Measurements from ENCODE around the gene PRR13. TPM values are rescaled to one million over a fixed set of nuclear protein-coding genes. Genes with fewer than 3 reads are reported as not detected.

The PRR13 gene
- total and polyA plus RNA-seq, 4 donors = 59.0 to 336 (median 168) TPM

DNA sequence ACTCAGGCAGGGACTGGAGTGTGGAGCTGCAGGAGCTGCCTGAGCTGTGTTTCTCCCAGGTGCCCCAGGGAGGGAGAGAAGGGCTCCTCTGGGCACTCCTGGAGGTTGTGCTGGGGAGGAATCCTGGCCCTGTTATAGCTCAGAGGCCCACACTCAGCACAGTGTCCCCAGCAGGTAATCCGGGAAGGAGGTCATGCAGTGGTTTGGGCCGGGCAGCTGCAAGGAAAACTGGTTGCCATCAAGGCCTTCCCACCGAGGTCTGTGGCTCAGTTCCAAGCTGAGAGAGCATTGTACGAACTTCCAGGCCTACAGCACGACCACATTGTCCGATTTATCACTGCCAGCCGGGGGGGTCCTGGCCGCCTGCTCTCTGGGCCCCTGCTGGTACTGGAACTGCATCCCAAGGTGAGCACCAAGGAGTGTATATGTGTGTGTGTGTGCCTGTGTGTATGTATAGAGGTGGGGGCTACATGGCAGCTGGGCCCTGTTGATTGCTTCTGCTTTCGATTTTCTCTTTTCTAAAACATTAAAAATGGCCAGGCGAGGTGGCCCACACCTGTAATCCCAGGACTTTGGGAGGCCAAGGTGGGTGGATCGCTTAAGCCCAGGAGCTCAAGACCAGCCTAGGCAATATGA, 15.9 kb upstream of the PRR13 start:
- ATAC-seq (ENCODE audit: insufficient read depth, low FRiP score) = no peak
- Histone ChIP-seq H3K4me3 (no peak overlapping the region), H3K36me3 (ENCODE audit: control insufficient read depth in 4 of 4, insufficient read depth in 4 of 4, low read length in 4 of 4) (no peaks in the 10 kb centered on the region), H3K27me3 (ENCODE audit: control insufficient read depth in 3 of 3, insufficient read depth in 3 of 3, low read length in 2 of 3) (no peaks in the 10 kb centered on the region), H3K4me1 (ENCODE audit: control insufficient read depth in 5 of 5, insufficient read depth in 5 of 5, low read length in 5 of 5) (peaks cover 0 to 6% (median 0%) of the 10 kb centered on the region in 5 donors), H3K27ac (ENCODE audit: low read depth in 1 of 2, low read length in 1 of 2) (no peak overlapping the region), H3K9me3 (ENCODE audit: control insufficient read depth in 4 of 4, insufficient read depth in 3 of 4, low read length in 3 of 4) (peaks cover 0 to 2% (median 0%) of the 10 kb centered on the region in 4 donors), H3K9ac (ENCODE audit: insufficient read depth in 1 of 2, low read length in 2 of 2) (no peak overlapping the region)
- no peak for DNase-seq
- WGBS, 2 donors = 80 to 83% methylated on average over 11 of the region's 11 CpGs
- TF ChIP-seq, protein P1, sequence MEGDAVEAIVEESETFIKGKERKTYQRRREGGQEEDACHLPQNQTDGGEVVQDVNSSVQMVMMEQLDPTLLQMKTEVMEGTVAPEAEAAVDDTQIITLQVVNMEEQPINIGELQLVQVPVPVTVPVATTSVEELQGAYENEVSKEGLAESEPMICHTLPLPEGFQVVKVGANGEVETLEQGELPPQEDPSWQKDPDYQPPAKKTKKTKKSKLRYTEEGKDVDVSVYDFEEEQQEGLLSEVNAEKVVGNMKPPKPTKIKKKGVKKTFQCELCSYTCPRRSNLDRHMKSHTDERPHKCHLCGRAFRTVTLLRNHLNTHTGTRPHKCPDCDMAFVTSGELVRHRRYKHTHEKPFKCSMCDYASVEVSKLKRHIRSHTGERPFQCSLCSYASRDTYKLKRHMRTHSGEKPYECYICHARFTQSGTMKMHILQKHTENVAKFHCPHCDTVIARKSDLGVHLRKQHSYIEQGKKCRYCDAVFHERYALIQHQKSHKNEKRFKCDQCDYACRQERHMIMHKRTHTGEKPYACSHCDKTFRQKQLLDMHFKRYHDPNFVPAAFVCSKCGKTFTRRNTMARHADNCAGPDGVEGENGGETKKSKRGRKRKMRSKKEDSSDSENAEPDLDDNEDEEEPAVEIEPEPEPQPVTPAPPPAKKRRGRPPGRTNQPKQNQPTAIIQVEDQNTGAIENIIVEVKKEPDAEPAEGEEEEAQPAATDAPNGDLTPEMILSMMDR (IDR thresholded peaks at IDR 0.05; ENCODE audit: control extremely low read depth, extremely low read depth) = no peak

DNA sequence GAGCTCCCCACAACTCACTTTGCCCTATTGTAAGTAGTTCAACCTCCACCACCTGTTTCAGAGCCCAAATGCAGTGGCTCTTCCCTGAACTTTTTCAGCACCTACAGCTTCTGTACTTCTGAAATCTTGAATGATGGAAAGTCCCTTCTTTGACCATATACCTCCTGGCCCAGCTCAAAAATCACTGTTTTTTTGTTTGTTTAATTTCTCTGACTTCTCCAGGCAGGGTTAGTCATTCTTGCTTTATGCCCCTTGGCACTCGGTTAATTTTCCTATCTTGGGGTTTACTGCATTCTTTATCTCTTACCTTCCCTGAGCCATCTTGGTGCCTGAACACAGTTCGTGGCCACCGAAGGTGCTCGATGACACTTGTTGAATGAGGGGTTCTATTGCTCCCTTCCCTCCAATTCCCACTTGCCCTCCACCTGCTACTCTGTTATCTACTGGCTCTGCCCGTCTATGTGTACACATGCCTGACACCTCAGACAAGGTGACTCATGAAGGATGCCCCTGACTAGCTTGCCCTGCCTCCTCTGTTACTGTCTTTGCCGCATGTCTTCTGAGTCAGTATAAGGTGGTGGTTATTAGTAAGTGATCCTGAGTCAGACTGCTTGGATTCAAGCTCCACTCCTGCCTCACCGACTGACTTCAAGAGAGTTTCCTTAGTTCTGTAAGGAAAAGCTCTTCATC, 13.5 kb upstream of the PRR13 start:
- Histone ChIP-seq H3K4me3 (no peak overlapping the region), H3K36me3 (ENCODE audit: control insufficient read depth in 4 of 4, insufficient read depth in 4 of 4, low read length in 4 of 4) (no peaks in the 10 kb centered on the region), H3K9me3 (ENCODE audit: control insufficient read depth in 4 of 4, insufficient read depth in 3 of 4, low read length in 3 of 4) (peaks cover 0 to 2% (median 0%) of the 10 kb centered on the region in 4 donors), H3K9ac (ENCODE audit: insufficient read depth in 1 of 2, low read length in 2 of 2) (no peak overlapping the region), H3K27ac (ENCODE audit: low read depth in 1 of 2, low read length in 1 of 2) (no peak overlapping the region), H3K27me3 (ENCODE audit: control insufficient read depth in 3 of 3, insufficient read depth in 3 of 3, low read length in 2 of 3) (no peaks in the 10 kb centered on the region), H3K4me1 (ENCODE audit: control insufficient read depth in 5 of 5, insufficient read depth in 5 of 5, low read length in 5 of 5) (no peaks in the 10 kb centered on the region)
- 80 to 85% methylated on average over 7 of the region's 7 CpGs for WGBS, 2 donors
- ATAC-seq (ENCODE audit: insufficient read depth, low FRiP score) = no peak
- no peak for DNase-seq
- TF ChIP-seq, protein P1 (IDR thresholded peaks at IDR 0.05; ENCODE audit: control extremely low read depth, extremely low read depth) = no peak

DNA sequence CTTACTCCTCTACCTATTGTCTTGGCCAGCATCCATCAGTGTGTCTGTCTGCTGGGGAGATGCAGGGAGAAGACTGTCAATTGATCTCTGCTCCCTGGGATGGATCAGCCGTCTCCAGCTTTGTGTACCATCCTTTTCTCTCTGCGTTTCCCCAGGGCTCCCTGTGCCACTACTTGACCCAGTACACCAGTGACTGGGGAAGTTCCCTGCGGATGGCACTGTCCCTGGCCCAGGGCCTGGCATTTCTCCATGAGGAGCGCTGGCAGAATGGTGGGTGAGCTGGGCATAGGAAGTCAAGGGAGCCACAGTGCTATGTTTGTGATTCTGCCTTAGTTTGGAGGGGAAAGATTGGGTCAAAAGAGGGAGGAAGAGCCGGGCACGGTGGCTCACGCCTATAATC, 12.8 kb upstream of the PRR13 start:
- no peak for ATAC-seq (ENCODE audit: insufficient read depth, low FRiP score)
- WGBS, 2 donors = 85 to 96% methylated on average over 7 of the region's 7 CpGs
- Histone ChIP-seq H3K36me3 (ENCODE audit: control insufficient read depth in 4 of 4, insufficient read depth in 4 of 4, low read length in 4 of 4) (no peaks in the 10 kb centered on the region), H3K9me3 (ENCODE audit: control insufficient read depth in 4 of 4, insufficient read depth in 3 of 4, low read length in 3 of 4) (peaks cover 0 to 2% (median 0%) of the 10 kb centered on the region in 4 donors), H3K4me3 (no peak overlapping the region), H3K9ac (ENCODE audit: insufficient read depth in 1 of 2, low read length in 2 of 2) (no peak overlapping the region), H3K27ac (ENCODE audit: low read depth in 1 of 2, low read length in 1 of 2) (no peak overlapping the region), H3K27me3 (ENCODE audit: control insufficient read depth in 3 of 3, insufficient read depth in 3 of 3, low read length in 2 of 3) (no peaks in the 10 kb centered on the region), H3K4me1 (ENCODE audit: control insufficient read depth in 5 of 5, insufficient read depth in 5 of 5, low read length in 5 of 5) (no peaks in the 10 kb centered on the region)
- DNase-seq = no peak
- TF ChIP-seq, protein P1 (IDR thresholded peaks at IDR 0.05; ENCODE audit: control extremely low read depth, extremely low read depth) = no peak
